ENCODE results near the gene WDR62. TPM values are rescaled to one million over a fixed set of nuclear protein-coding genes. Genes with fewer than 3 reads are reported as not detected.
"Not testable (repeated sequence)": the region's sequence is repeated elsewhere in the genome, so short reads cannot be mapped to it uniquely, and the experiment has no call there.

Gene WDR62
- total RNA-seq, 1 donor from 2014 or later: 4.8 TPM

GRCh38 chr19:36032251-36033104 is 22.2 kb upstream of the WDR62 start, which contains the start of gene CLIP3:
CLIP3 (minus strand) TSS chr19:36032873; CDS start chr19:36032357, 516 bp downstream.
- DNase-seq (ENCODE audit: extremely low read depth, low read depth, low spot score): no peak

GRCh38 chr19:36040495-36040894 is 14.2 kb upstream of the WDR62 start:
- DNase-seq (ENCODE audit: extremely low read depth, low read depth, low spot score): no peak

GRCh38 chr19:36041092-36041491 is 13.6 kb upstream of the WDR62 start:
- DNase-seq (ENCODE audit: extremely low read depth, low read depth, low spot score): not testable (repeated sequence)

GRCh38 chr19:36041831-36042230 is 12.9 kb upstream of the WDR62 start:
- DNase-seq (ENCODE audit: extremely low read depth, low read depth, low spot score): no peak

GRCh38 chr19:36043952-36044351 is 10.7 kb upstream of the WDR62 start:
- DNase-seq (ENCODE audit: extremely low read depth, low read depth, low spot score): no peak

- DNase-seq (ENCODE audit: extremely low read depth, low read depth, low spot score): no peak
Measured at GRCh38 chr19:36046443-36047050, 8.2 kb upstream of the WDR62 start.

GRCh38 chr19:36047835-36048234 is 6.9 kb upstream of the WDR62 start:
- DNase-seq (ENCODE audit: extremely low read depth, low read depth, low spot score): no peak

GRCh38 chr19:36049080-36049698 is 5.5 kb upstream of the WDR62 start:
- DNase-seq (ENCODE audit: extremely low read depth, low read depth, low spot score): no peak

- no peak for DNase-seq (ENCODE audit: extremely low read depth, low read depth, low spot score)
Measured at GRCh38 chr19:36051236-36051635, 3.5 kb upstream of the WDR62 start.

GRCh38 chr19:36051637-36052036 is 3.1 kb upstream of the WDR62 start:
- no peak for DNase-seq (ENCODE audit: extremely low read depth, low read depth, low spot score)

GRCh38 chr19:36054119-36054732 is 471 bp upstream of the WDR62 start, which contains the start of gene THAP8:
THAP8 (minus strand) TSS chr19:36054285; CDS start chr19:36054217, 68 bp downstream.
- peak; percentile 85 for DNase-seq (ENCODE audit: extremely low read depth, low read depth, low spot score)

GRCh38 chr19:36058481-36059179 is 3.9 kb downstream of the WDR62 start:
- no peak for DNase-seq (ENCODE audit: extremely low read depth, low read depth, low spot score)

GRCh38 chr19:36059180-36059910 is 4.6 kb downstream of the WDR62 start:
- DNase-seq (ENCODE audit: extremely low read depth, low read depth, low spot score): no peak

- DNase-seq (ENCODE audit: extremely low read depth, low read depth, low spot score): peak; percentile 18
Measured at GRCh38 chr19:36060430-36060829, 5.7 kb downstream of the WDR62 start.

GRCh38 chr19:36061367-36061766 is 6.7 kb downstream of the WDR62 start:
- no peak for DNase-seq (ENCODE audit: extremely low read depth, low read depth, low spot score)

- DNase-seq (ENCODE audit: extremely low read depth, low read depth, low spot score): no peak
Measured at GRCh38 chr19:36064826-36065225, 10.1 kb downstream of the WDR62 start.

- no peak for DNase-seq (ENCODE audit: extremely low read depth, low read depth, low spot score)
Measured at GRCh38 chr19:36067681-36068080, 13.0 kb downstream of the WDR62 start.

GRCh38 chr19:36068810-36069499 is 14.3 kb downstream of the WDR62 start:
- DNase-seq (ENCODE audit: extremely low read depth, low read depth, low spot score): not testable (repeated sequence)

- no peak for DNase-seq (ENCODE audit: extremely low read depth, low read depth, low spot score)
Measured at GRCh38 chr19:36072081-36072480, 17.4 kb downstream of the WDR62 start.

All from glomerular endothelial cell (primary cell).